Medulla oblongata (tissue), 1 donor: ENCODE results near the gene SH2B2.
"Not testable (repeated sequence)": the region's sequence is repeated elsewhere in the genome, so short reads cannot be mapped to it uniquely, and the experiment has no call there.

Experiments
- DNase-seq: peaks from one replicate; pipeline ENCODE4 v3.0.0-alpha.2; 2015; ENCODE audit errors: extremely low spot score

Gene SH2B2

GRCh38 chr7:102330666-102331460 lies 44.2 kb downstream of the SH2B2 start:
- DNase-seq = not testable (repeated sequence)

- not testable (repeated sequence) for DNase-seq
These were observed 48.9 kb downstream of the SH2B2 start for GRCh38 chr7:102335574-102335973.

- DNase-seq = not testable (repeated sequence)
These were observed 50.3 kb downstream of the SH2B2 start for GRCh38 chr7:102337002-102337401.

- not testable (repeated sequence) for DNase-seq
These were observed 50.8 kb downstream of the SH2B2 start for GRCh38 chr7:102337420-102337819.

GRCh38 chr7:102340599-102341368 lies 54.1 kb downstream of the SH2B2 start:
- DNase-seq = not testable (repeated sequence)

- not testable (repeated sequence) for DNase-seq
These were observed 60.3 kb downstream of the SH2B2 start for GRCh38 chr7:102346983-102347382.

- not testable (repeated sequence) for DNase-seq
These were observed 69.7 kb downstream of the SH2B2 start, which contains the start of gene SPDYE6 for GRCh38 chr7:102356344-102356743. TSS of gene SPDYE6 (minus strand) at chr7:102356444. CDS start at chr7:102356023, 421 bp downstream.

- peak; percentile 100 for DNase-seq
These were observed 77.1 kb downstream of the SH2B2 start for GRCh38 chr7:102363549-102364393.

GRCh38 chr7:102364394-102364886 lies 77.8 kb downstream of the SH2B2 start:
- DNase-seq = not testable (repeated sequence)

- DNase-seq = not testable (repeated sequence)
These were observed 78.7 kb downstream of the SH2B2 start for GRCh38 chr7:102365390-102365789.

GRCh38 chr7:102370038-102370437 lies 83.4 kb downstream of the SH2B2 start:
- DNase-seq = not testable (repeated sequence)
